Hematopoietic multipotent progenitor cell (in vitro differentiated cells): ENCODE results near the gene B3GALT5. TPM values are rescaled to one million over a fixed set of nuclear protein-coding genes. Genes with fewer than 3 reads are reported as not detected.

ENCODE experiments used
- total RNA-seq: library from RNA; depleted of rRNA; stranded (reverse); fragments of >200 nt; gene quantifications from one replicate; pipeline ENCODE4 v1.2.3, GENCODE V29; 2012

B3GALT5 gene
- total RNA-seq, 1 donor, result under 0.01 TPM

Other genes with a start within 250 kb of the B3GALT5 start
- 0.27 TPM for gene LCA5L, start 167.2 kb upstream of the B3GALT5 start, total RNA-seq
- 0.27 TPM for gene SH3BGR, start 161.0 kb upstream of the B3GALT5 start, total RNA-seq
- gene IGSF5, start 132.2 kb downstream of the B3GALT5 start, total RNA-seq, result not detected